NCI-H1694 (cell line): ENCODE data around the gene PRSS23.
"Not testable (repeated sequence)": the region's sequence is repeated elsewhere in the genome, so short reads cannot be mapped to it uniquely, and the experiment has no call there.

Experiments used
- DNase-seq: peaks from one replicate; lab custom pipeline; 2025; lab: John Stamatoyannopoulos, UW

The PRSS23 gene

GRCh38 chr11:86815726-86816125 is 15.4 kb downstream of the PRSS23 start:
- no peak for DNase-seq

- no peak for DNase-seq
These were observed 15.9 kb downstream of the PRSS23 start for GRCh38 chr11:86816251-86816726.

GRCh38 chr11:86818462-86819192 is 18.3 kb downstream of the PRSS23 start:
- peak; percentile 14 for DNase-seq

GRCh38 chr11:86824139-86824538 is 23.8 kb downstream of the PRSS23 start:
- not testable (repeated sequence) for DNase-seq

- DNase-seq: not testable (repeated sequence)
These were observed 34.0 kb downstream of the PRSS23 start for GRCh38 chr11:86834376-86834775.

- DNase-seq: not testable (repeated sequence)
These were observed 44.6 kb downstream of the PRSS23 start for GRCh38 chr11:86844762-86845508.

- no peak for DNase-seq
These were observed 47.8 kb downstream of the PRSS23 start for GRCh38 chr11:86848132-86848531.

GRCh38 chr11:86849679-86850078 is 49.3 kb downstream of the PRSS23 start:
- no peak for DNase-seq
